Neural cell (in vitro differentiated cells): ENCODE data around the gene PDE4D.

Source experiments
- SMC3 ChIP-seq: fragments of 450-650 bp; conservative IDR thresholded peaks from 2 replicates; pipeline ENCODE4 v1.6.1; 2014; ENCODE audit warnings: antibody characterized with exemption, mild to moderate bottlenecking, moderate library complexity; ENCODE audit not compliant: poor library complexity
- TAF1 ChIP-seq: IDR thresholded peaks from 2 replicates; pipeline ENCODE4 v1.6.1; 2012; ENCODE audit warnings: low read depth

GRCh38 chr5:59728356-59728755, 165.2 kb downstream of the PDE4D start:
- no peak for TF ChIP-seq TAF1
- no peak for TF ChIP-seq SMC3
